Measurements from ENCODE around the gene BTBD3.

Gene BTBD3

GRCh38 chr20:11917663-11918062 is at the start of gene BTBD3:
Gene BTBD3 (plus strand): TSS chr20:11917893. CDS start chr20:11918276, 383 bp downstream.
- in situ Hi-C loops (cut with HindIII; ENCODE audit: low sequenced_read_pairs) = no loop called here

GRCh38 chr20:11869641-11870040 is 48.1 kb upstream of the BTBD3 start:
- in situ Hi-C loops (cut with HindIII; ENCODE audit: low sequenced_read_pairs) = no loop called here

GRCh38 chr20:11870411-11870810 is 47.3 kb upstream of the BTBD3 start:
- in situ Hi-C loops (cut with HindIII; ENCODE audit: low sequenced_read_pairs) = no loop called here

- in situ Hi-C loops (cut with HindIII; ENCODE audit: low sequenced_read_pairs) = no loop called here
Measured at GRCh38 chr20:11876555-11876954, 41.1 kb upstream of the BTBD3 start.

- in situ Hi-C loops (cut with HindIII; ENCODE audit: low sequenced_read_pairs) = no loop called here
Measured at GRCh38 chr20:11880680-11881079, 37.0 kb upstream of the BTBD3 start.

- in situ Hi-C loops (cut with HindIII; ENCODE audit: low sequenced_read_pairs) = no loop called here
Measured at GRCh38 chr20:11881449-11881848, 36.2 kb upstream of the BTBD3 start.

- in situ Hi-C loops (cut with HindIII; ENCODE audit: low sequenced_read_pairs) = no loop called here
Measured at GRCh38 chr20:11882651-11883050, 35.0 kb upstream of the BTBD3 start.

GRCh38 chr20:11888648-11889047 is 29.0 kb upstream of the BTBD3 start:
- in situ Hi-C loops (cut with HindIII; ENCODE audit: low sequenced_read_pairs) = no loop called here

- in situ Hi-C loops (cut with HindIII; ENCODE audit: low sequenced_read_pairs) = no loop called here
Measured at GRCh38 chr20:11890331-11891076, 27.2 kb upstream of the BTBD3 start.

GRCh38 chr20:11891077-11891775 is 26.5 kb upstream of the BTBD3 start:
- in situ Hi-C loops (cut with HindIII; ENCODE audit: low sequenced_read_pairs) = no loop called here

- in situ Hi-C loops (cut with HindIII; ENCODE audit: low sequenced_read_pairs) = no loop called here
Measured at GRCh38 chr20:11891776-11892545, 25.7 kb upstream of the BTBD3 start.

GRCh38 chr20:11894062-11894461 is 23.6 kb upstream of the BTBD3 start:
- in situ Hi-C loops (cut with HindIII; ENCODE audit: low sequenced_read_pairs) = no loop called here

GRCh38 chr20:11895861-11896387 is 21.8 kb upstream of the BTBD3 start:
- in situ Hi-C loops (cut with HindIII; ENCODE audit: low sequenced_read_pairs) = no loop called here

GRCh38 chr20:11901127-11901526 is 16.6 kb upstream of the BTBD3 start:
- in situ Hi-C loops (cut with HindIII; ENCODE audit: low sequenced_read_pairs) = loop anchor here (5.0 kb wide), 1 partner anchor 44 kb away; no protein-coding TSS in a partner anchor

- in situ Hi-C loops (cut with HindIII; ENCODE audit: low sequenced_read_pairs) = loop anchor here (5.0 kb wide), 1 partner anchor 45 kb away; no protein-coding TSS in a partner anchor
Measured at GRCh38 chr20:11902285-11902697, 15.4 kb upstream of the BTBD3 start.

GRCh38 chr20:11905460-11906179 is 12.1 kb upstream of the BTBD3 start:
- in situ Hi-C loops (cut with HindIII; ENCODE audit: low sequenced_read_pairs) = no loop called here

- in situ Hi-C loops (cut with HindIII; ENCODE audit: low sequenced_read_pairs) = no loop called here
Measured at GRCh38 chr20:11906626-11907480, 10.8 kb upstream of the BTBD3 start.

- in situ Hi-C loops (cut with HindIII; ENCODE audit: low sequenced_read_pairs) = no loop called here
Measured at GRCh38 chr20:11907621-11908020, 10.1 kb upstream of the BTBD3 start.

- in situ Hi-C loops (cut with HindIII; ENCODE audit: low sequenced_read_pairs) = no loop called here
Measured at GRCh38 chr20:11912013-11912658, 5.6 kb upstream of the BTBD3 start.
